ENCODE data around the gene NLGN1.

The NLGN1 gene

DNA sequence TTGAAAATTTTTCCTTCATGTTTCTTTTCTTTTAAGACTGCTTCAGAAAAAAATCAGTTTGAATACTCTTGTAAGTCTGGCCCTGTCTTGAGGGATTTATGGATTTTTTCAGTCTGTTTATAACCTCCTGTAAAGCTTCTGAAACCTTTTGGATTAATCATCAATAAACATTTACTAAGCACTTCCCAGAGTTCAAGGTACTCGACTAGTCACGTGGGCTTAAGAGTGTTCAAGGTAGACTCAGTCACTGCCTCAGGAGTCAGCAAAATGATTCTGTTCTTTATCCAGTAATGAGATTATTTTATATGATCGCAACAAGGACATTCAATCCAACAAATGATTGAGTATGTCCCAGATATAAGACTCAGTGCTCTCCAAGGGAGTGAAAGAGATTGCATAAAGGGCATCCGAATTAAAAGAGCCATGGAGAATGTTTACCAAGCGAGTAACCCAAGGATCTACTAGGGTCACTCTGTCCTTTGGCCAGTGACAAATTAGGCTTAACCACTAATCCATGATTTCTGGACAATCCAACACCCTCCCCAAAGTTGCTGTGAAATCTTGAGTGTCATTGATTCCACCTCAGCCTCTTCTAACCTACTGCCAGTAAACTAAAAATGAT lies 735.0 kb downstream of the NLGN1 start:
- DNase-seq (ENCODE audit: extremely low read depth in 1 of 2, low read depth in 1 of 2): no peak

DNA sequence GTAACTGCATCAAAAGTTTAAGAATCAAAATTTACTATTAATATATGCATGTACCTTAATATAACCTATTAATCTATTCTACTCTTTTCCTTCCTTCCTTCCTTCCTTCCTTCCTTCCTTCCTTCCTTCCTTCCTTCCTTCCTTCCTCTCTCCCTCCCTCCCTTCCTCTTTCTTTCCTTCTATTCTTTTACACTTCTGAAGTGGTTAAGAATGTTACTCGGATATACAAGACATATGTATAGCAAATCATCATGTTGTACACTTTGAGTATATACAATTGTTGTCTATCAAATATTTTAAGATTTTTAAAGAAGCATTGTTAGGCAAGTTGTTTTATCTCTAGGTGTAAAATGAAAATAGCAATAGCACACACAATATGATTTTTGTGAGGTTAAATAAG lies 748.5 kb downstream of the NLGN1 start:
- DNase-seq (ENCODE audit: extremely low read depth in 1 of 2, low read depth in 1 of 2): no peak

DNA sequence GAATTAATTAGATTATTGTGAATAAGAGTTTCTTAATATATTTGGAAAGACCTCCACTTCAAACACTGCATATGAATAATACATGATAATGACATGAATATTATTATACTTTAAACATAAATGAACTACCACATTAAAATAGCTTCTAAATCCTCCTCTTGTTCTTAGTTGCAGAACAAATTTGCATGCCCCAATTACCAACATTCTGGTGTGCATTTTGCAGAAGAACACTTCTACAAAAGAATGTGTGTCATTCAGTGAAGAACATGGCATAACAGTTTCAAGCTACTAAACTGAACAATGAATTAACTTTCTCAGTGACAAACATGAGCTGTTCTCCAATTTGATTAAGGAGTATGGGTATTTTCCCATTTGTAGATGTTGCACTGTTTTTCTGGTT lies 750.3 kb downstream of the NLGN1 start:
- DNase-seq (ENCODE audit: extremely low read depth in 1 of 2, low read depth in 1 of 2): no peak

DNA sequence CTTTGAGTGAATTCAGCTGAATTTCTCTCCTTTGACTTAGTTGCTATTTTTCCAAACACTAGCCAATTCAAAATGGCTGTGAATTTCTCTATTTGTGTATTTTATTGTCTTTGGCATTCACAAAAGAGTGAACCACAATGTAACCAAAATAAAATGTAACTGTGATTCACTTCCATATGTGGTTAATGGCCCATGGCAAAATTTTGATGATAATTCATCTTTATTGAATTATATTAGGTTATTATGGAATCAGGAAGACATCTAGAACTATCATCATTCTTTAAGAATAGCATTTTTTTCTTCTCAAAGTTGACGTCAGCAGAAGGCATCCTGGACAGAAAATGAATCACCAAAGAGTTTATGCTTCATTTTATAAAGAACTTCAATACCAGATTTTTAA lies 756.3 kb downstream of the NLGN1 start:
- DNase-seq (ENCODE audit: extremely low read depth in 1 of 2, low read depth in 1 of 2): no peak

DNA sequence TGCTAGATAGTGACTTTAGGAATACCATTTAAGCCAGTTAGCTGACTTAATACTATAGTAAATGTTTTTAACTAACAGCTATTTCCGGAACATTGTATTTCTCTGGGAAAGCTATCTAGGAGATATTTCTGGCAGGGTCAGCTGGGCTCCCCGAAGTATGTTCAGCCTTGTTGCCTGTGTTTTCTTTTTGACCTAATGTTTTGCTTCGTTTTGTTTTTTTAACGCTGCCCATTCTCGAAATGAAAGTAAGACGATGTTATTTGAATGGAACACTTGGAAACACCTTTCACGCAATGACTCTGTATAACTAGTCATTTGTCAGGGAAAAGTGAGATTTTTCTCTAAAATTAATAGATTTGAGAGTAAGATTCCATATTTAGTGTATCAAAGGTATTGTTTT lies 758.7 kb downstream of the NLGN1 start:
- no peak for DNase-seq (ENCODE audit: extremely low read depth in 1 of 2, low read depth in 1 of 2)

DNA sequence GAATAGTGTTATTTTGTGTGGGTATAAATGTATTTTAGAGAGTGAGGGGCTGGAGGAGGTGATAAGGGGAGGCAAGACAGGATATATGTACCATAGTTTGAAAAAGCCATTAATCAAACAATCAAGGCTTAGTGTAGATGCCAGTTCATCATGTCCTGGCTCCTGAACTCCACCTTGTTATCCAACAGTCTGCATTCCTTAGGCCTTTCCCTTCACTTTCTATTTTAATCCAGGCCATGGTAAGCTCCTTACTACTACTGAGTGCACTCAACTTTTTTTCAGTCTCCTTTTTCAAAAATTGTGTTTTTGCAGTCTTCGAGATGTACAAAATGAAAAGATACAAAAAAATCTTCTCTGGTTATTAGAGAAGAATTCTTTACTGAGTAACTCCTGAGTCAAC lies 761.1 kb downstream of the NLGN1 start:
- DNase-seq (ENCODE audit: extremely low read depth in 1 of 2, low read depth in 1 of 2): no peak

DNA sequence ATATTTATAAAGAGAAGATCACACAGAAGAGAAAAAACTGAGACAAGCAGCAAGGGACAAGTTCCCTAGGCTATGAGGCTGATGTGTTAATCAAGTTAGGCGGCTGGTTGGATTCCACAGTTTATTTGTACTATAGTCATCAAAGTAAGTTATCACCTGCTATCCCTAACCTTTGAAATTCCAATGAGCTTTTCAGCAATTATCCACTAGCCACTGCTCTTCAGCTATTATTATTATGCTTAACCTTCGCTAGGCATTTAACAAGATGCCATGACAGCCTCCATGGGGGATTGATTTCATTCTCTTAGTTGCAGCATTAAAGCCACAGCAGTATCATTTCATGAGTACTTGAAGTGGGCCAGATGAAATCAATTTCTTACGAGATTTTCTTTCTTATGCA lies 762.1 kb downstream of the NLGN1 start:
- DNase-seq (ENCODE audit: extremely low read depth in 1 of 2, low read depth in 1 of 2): no peak

DNA sequence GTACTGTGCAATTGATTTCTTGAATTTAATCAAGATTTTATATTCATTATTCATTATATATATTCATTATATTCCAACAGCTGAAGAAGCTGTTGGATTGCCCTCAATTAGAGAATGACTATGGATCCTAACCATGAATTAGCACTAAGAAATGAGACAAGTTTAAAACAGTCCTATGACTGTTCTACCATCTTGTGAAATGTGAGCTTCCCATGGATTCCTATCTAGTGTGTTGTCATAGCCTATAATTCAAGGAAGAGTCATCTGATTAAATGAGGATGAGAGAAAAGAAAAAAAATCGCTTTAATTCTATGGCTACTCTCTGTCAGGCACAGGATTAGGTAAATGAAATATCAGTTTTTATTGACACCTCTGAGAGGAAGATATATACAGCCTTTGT lies 765.0 kb downstream of the NLGN1 start:
- DNase-seq (ENCODE audit: extremely low read depth in 1 of 2, low read depth in 1 of 2): no peak

DNA sequence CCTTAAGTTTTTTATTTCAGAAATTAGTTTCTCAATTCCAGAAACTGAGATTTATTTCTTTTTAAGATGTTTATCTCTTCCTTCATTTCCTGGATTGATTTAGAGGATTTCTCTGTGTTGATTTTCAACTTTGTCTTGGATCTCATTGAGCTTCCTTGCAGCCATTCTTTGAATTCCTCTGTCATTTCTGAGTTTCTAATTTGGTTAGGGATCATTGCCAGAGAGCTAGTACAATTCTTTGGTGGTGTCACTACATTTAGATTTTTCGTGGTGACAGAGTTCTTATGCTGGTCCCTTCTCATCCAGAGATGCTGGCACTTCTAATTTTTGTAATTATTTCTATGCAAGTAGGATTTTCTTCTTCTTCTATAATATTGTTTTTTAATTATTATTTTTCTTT lies 770.5 kb downstream of the NLGN1 start:
- DNase-seq (ENCODE audit: extremely low read depth in 1 of 2, low read depth in 1 of 2): no peak

DNA sequence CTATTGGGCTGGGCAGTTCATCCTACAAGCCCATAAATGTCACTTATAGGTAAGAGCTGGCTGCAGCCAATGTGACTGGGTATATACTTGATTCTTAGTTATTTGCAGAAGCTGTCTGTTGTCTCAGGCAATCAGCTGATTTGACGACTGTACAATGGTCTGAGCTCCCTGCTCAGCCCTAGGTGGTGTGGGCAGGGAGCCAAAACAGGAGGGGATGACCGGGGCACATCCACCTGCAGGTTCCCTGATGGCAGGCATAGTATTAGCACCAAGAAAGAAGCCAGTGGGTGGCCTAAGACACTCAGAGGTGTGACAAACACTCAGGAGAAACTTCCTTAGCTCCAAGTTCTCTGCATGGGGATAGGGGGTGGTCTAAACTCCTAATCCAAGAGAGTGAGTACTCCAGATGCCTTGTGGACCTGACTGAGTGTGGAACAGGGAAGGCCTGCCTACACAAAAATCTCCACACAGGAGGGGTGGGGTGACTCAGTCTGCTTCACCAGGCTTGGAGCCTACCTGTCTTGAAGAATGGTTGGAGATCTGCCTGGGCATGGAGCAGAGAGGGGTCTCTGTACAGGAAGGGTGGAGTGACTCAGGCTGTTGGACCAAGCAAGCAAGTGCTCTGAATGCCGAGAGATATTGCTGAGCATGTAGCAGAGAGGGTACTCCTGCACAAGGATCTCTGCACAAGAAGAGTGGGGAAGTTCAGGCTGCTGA lies 771.2 kb downstream of the NLGN1 start:
- no peak for DNase-seq (ENCODE audit: extremely low read depth in 1 of 2, low read depth in 1 of 2)

DNA sequence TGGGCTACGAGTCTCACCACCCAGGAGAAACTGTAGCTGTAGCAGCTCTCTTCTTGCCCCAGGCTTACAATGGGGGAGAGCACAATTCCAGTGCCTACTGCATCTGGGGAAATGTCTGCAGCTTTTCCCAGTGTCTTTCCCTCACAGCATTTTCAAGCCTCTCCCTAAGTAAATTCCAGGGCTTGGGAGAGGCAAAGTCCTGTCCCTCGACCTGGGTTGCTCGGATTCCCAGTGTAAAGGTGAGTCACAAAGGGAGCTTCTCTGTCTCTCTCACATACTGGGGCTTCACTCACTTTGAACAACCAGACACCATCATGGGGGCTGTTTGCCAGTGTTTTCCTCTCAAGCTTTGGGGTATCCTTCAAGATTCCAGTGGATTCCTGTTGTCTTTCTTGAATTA lies 772.2 kb downstream of the NLGN1 start:
- DNase-seq (ENCODE audit: extremely low read depth in 1 of 2, low read depth in 1 of 2): no peak

DNA sequence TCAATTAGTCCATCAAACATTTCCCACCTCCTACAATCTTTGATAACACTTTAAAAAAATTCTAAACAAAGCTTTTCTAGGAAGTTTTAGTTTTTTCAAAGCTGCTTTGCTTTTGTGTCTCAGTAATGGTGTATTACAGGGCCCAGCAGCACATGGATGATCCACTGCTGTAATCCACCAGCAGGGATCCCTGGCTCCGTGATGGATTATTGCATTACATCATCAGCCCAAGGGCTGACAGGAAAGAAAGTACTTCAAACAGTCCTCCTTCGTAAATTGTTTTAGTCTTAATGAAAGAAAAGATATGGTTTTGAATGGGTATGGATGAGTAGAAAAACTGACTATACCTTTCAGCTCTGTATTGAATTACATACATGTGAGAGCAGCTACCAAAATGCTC lies 772.7 kb downstream of the NLGN1 start:
- no peak for DNase-seq (ENCODE audit: extremely low read depth in 1 of 2, low read depth in 1 of 2)

DNA sequence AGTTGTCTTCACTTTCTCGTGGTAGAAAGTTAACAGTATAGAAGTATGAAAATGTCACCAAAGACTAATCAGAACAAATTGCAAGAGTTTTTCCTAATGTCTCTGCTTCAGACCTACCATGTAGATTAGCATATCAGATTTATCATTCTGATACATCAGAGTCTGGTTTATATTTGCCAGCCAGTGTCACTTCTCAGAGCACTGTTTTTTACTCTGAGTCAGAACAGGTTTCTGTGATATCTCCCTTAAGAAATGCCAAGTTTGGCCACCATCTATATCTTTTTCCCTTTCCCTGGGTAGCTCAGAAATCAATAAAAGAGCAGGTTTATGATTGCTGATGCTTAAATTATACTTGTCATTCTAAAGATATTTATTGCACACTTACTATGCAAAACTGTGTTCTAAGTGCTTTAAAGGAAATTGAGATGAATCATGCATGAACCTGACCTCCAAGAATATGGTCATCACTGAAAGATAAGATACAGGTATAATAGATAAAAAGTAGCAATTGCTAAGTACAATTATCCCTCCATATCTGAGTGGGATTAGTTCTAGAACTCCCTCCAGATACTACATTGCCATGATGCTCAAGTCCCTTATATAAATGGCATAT lies 788.9 kb downstream of the NLGN1 start:
- DNase-seq (ENCODE audit: extremely low read depth in 1 of 2, low read depth in 1 of 2): no peak

DNA sequence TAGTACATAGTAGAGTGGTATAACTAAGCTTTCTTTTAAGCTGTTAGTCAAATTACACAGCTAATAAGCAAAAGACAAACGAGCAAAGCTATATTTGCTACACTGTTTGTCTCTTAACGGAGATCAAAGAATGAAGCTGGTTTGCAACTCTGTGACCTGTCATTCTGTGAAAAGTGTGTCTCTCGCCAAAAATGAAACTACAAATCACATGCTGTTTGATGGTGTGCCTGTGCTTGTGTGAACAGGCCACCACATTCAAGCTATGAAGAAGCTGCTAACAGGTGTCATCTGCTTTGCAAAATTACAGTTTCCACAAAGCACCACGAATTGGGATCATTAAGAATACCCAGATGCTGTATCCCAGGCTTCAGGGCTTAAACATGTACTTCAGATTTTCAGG lies 793.8 kb downstream of the NLGN1 start:
- no peak for DNase-seq (ENCODE audit: extremely low read depth in 1 of 2, low read depth in 1 of 2)

DNA sequence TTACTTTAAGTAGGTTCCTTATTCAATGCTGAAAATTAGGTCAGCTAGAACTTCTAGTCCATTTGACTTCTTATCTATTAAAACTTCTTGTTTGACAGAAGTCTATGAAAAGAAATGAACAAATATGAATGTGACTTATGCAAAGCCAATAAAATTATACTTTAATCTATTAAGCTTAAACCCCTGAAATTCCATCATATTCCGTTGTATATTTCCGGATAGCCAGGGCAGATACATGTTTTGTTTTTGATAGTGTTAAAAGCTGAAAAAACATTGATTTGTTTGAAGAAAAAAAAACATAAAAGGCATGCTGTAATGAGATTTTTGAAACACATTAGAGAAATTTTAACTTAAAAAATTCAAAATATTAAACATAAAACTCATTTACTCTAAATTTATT lies 794.4 kb downstream of the NLGN1 start:
- DNase-seq (ENCODE audit: extremely low read depth in 1 of 2, low read depth in 1 of 2): no peak

DNA sequence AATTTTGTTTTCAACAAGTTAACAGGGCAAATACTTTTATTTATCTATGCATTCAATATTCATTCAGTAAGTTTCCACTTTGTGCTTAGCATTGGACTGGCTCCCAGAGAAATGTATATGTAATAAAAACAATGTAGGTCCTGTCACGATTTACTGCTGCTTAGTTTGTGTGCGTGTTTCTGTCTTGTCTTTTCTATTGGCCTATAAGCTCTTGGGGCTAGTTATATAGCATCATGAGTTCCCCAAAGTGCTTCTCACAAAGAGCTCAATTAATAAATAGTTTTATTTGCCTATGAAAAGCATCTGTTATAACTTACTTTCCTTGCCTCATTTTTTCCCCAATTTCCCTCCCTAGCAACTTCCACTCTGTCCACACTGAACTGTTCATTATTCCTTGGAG lies 794.9 kb downstream of the NLGN1 start:
- DNase-seq (ENCODE audit: extremely low read depth in 1 of 2, low read depth in 1 of 2): no peak

DNA sequence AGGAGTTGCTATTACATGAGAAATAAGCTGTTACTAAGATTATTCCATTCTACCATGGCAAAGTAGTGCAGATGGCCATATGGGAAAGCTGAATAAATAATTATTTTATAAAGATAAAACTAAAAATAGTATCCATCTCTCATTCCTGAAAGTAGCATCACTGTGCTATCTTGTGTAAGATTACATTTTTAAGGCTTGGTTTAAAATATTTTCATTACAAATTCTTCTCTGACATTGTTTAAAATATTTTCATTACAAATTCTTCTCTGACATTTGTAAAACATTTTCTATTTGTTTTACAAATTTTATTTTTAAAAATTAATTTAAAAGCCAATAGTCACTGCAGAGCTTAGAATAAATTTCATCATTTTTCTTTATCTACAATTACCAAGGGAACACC lies 796.1 kb downstream of the NLGN1 start:
- DNase-seq (ENCODE audit: extremely low read depth in 1 of 2, low read depth in 1 of 2): no peak

DNA sequence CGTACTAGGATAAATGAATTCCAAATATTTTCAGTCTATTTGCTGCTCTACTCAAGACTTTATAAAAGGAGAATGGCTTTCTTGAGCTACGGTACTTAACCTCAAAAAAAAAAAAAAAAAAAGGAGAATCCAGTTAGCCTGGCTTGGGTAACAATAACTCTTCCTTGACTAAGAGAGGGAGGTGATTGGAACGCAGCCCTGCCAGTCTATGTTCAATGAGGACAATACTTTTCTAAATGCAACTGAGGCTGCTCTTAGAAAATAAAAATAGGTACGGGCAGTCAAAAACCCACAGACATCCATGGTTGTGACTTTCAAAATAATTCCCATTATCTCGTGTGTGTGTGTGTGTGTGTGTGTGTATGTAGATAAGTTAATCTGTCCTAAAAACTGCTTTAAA lies 799.9 kb downstream of the NLGN1 start:
- no peak for DNase-seq (ENCODE audit: extremely low read depth in 1 of 2, low read depth in 1 of 2)

DNA sequence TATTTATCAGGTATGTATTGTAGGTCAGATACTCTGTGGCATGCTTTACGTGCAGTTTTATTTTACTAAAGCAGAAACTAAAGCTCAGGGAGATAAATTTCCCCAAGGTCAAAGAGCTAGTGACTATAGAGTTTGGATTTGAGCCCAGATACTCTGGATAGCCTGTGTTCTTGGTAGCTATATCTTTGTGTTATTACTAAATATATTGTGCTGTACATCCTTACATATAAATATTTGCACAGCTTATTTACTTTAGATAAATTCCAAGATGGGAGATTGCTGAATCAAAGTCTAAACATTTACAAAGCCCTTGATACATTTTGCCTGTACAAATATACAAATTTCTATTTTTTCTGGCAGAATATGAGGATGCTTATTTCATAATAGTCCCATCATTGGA lies 800.7 kb downstream of the NLGN1 start:
- DNase-seq (ENCODE audit: extremely low read depth in 1 of 2, low read depth in 1 of 2): no peak

DNA sequence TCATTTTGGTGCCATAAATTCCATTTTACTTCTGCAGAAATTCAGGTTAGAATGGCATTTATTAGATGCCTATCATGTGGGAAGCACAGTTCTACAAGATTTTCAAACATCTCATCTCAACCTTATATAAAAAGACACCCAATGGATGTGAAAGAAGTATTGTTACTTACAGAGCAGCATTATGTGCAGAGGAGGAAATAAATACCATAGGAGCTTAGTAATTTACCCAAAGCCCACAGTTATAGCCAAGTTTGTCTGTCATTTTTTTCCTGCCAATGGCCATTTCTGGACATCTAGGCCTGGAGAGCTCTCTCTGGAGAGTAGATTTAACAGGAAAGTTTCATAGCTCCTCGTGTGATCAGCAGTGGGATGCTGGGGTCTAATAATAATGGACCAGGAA lies 802.2 kb downstream of the NLGN1 start:
- no peak for DNase-seq (ENCODE audit: extremely low read depth in 1 of 2, low read depth in 1 of 2)

DNA sequence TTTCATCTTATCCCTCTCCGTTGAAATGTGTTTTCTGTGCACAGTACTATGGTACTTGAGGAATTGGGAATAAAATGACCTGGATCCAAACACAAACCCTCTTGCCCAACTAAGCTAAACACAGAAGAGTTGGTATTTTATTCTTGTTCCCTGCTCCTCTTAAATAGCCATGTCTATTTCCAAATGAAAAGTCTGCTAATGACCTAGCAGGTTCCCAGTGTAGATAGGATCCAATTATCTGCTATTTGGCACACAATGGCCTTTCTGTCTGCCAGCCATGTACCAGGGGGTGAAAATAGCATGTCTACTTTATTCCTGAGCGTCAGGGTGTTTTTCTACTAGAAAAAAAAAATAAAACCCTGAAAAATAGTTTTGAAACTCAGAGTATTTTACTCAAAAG lies 804.6 kb downstream of the NLGN1 start:
- no peak for DNase-seq (ENCODE audit: extremely low read depth in 1 of 2, low read depth in 1 of 2)

DNA sequence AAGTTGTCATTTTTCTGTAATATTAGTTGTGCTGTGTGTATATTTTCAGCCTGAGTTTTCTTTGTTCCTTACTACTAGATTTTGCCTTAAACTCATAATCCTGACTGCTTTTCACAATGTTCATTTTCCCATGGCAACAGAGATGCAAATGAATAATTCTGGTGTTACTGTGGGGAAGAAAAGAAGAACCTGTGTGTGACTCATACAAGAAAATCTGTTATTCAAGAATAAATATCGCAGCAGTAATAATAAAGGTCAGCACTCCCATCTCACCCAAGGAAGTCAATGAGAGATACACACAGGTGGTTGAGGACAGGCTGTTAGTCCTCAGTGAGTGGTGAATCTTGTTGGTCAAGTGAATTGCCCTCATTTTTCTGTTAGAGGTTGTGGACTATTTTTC lies 805.0 kb downstream of the NLGN1 start:
- DNase-seq (ENCODE audit: extremely low read depth in 1 of 2, low read depth in 1 of 2): no peak

DNA sequence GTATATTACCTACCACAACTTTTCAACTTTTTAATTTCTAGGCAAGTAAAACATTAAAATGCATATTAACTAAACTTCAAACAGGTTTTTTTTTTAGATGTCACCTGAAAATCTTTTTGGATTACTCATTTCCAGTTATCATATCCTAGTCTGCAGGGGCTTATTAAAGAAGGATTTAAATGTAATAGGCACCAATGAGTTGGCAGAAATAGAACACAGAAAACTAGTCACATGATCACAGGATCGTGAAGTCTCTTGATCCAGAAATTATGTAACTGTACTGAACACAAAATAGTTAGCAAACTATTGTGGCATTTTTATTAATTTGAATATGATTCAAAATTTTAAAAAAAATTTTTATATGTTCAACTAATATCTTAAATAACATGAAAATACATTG lies 807.2 kb downstream of the NLGN1 start:
- no peak for DNase-seq (ENCODE audit: extremely low read depth in 1 of 2, low read depth in 1 of 2)

All from stimulated activated CD8-positive, alpha-beta memory T cell treated with anti-CD3 and anti-CD28 coated beads, Interleukin-7, amount 100 ng/mL, for 48 hours (primary cell).